H1 (cell line): ENCODE data around the gene HP1BP3. TPM values are rescaled to one million over a fixed set of nuclear protein-coding genes. Genes with fewer than 3 reads are reported as not detected.
"Not testable (repeated sequence)": the region's sequence is repeated elsewhere in the genome, so short reads cannot be mapped to it uniquely, and the experiment has no call there.

Experiments
- CTCF ChIA-PET: fragments of 300-600 bp; sonication (Branson Sonifier 250); formaldehyde crosslinking; loops from one replicate; lab custom pipeline; 2021; ENCODE audit not compliant: partially characterized antibody; lab: Charles Lee
- POLR2A ChIA-PET: fragments of 300-600 bp; sonication (Branson Sonifier 250); formaldehyde crosslinking; loops from one replicate; lab custom pipeline; 2021; ENCODE audit warnings: inconsistent platforms; ENCODE audit not compliant: partially characterized antibody; lab: Charles Lee
- DNase-seq, 2 experiments: peaks; one replicate each; pipeline versions ENCODE4 v3.0.0 to v3.0.0-alpha.2; 2010 to 2022; ENCODE audit warnings: low spot score in 2 of 2, low read depth in 1 of 2, mixed read lengths in 1 of 2
- FAIRE-seq: peaks from 2 replicates; lab custom pipeline; 2011; peaks lifted over from hg19 to GRCh38; lab: Jason Lieb, UNC
- H2AFZ ChIP-seq: 2 replicates; pipeline ENCODE4 v1.8.1; 2012; ENCODE audit warnings: low read length, inconsistent platforms
- H2AK5ac ChIP-seq: 2 replicates; pipeline ENCODE4 v1.6.1; 2013; ENCODE audit warnings: low read depth, low read length
- H2BK120ac ChIP-seq: replicated peaks from 2 replicates; pipeline ENCODE3; 2013; ENCODE audit warnings: low read depth, low read length, inconsistent platforms
- H2BK12ac ChIP-seq: 2 replicates; pipeline ENCODE4 v1.6.1; 2013; ENCODE audit warnings: low read depth, low read length
- H2BK15ac ChIP-seq: 2 replicates; pipeline ENCODE4 v1.6.1; 2013; ENCODE audit warnings: low read length
- H2BK20ac ChIP-seq: 2 replicates; pipeline ENCODE4 v1.6.1; 2013; ENCODE audit warnings: low read length
- H2BK5ac ChIP-seq: 2 replicates; pipeline ENCODE4 v1.6.1; 2013; ENCODE audit warnings: low read depth, low read length
- H3K14ac ChIP-seq: 2 replicates; pipeline ENCODE4 v1.6.1; 2013; ENCODE audit warnings: inconsistent platforms; ENCODE audit not compliant: insufficient read length
- H3K18ac ChIP-seq: 2 replicates; pipeline ENCODE4 v1.6.1; 2013; ENCODE audit warnings: low read length; ENCODE audit errors: extremely low read depth
- H3K23ac ChIP-seq: 2 replicates; pipeline ENCODE4 v1.6.1; 2013; ENCODE audit warnings: inconsistent platforms; ENCODE audit not compliant: insufficient read length
- H3K23me2 ChIP-seq: 2 replicates; pipeline ENCODE4 v1.6.1; 2013; ENCODE audit warnings: low read depth, low read length
- H3K27ac ChIP-seq: 2 replicates; pipeline ENCODE4 v1.6.1; 2011; ENCODE audit warnings: low read depth, low read length, inconsistent platforms
- H3K27me3 ChIP-seq, 4 experiments: replicated peaks in 1 of 4; 1 replicate in 1 of 4; 2 replicates in 3 of 4; pipeline versions ENCODE4 v1.6.1 to v1.8.1; 2011 to 2013; ENCODE audit warnings: low read length in 3 of 4, mild to moderate bottlenecking in 3 of 4, inconsistent platforms in 2 of 4, mixed read lengths in 2 of 4, moderate library complexity in 1 of 4; ENCODE audit not compliant: control insufficient read depth in 3 of 4, insufficient read depth in 3 of 4; ENCODE audit errors: extremely low read depth in 1 of 4
- H3K36me3 ChIP-seq, 4 experiments: 2 replicates each; pipeline versions ENCODE4 v1.6.1 to v1.8.1; 2011 to 2013; ENCODE audit warnings: mild to moderate bottlenecking in 4 of 4, low read length in 3 of 4, moderate library complexity in 2 of 4, control low read depth in 1 of 4, inconsistent platforms in 1 of 4; ENCODE audit not compliant: insufficient read depth in 4 of 4, control insufficient read depth in 2 of 4
- H3K4ac ChIP-seq: replicated peaks from 2 replicates; pipeline ENCODE3; 2013; ENCODE audit warnings: low read length, low read depth, mixed read lengths, inconsistent platforms; ENCODE audit not compliant: insufficient read length
- H3K4me1 ChIP-seq, 4 experiments: replicated peaks in 1 of 4; 1 replicate in 1 of 4; 2 replicates in 3 of 4; pipeline versions ENCODE4 v1.6.1 to v1.8.1; 2011 to 2013; ENCODE audit warnings: low read length in 3 of 4, inconsistent platforms in 2 of 4, mixed read lengths in 1 of 4; ENCODE audit not compliant: insufficient read depth in 4 of 4, control insufficient read depth in 3 of 4
- H3K4me2 ChIP-seq, 2 experiments: 2 replicates each; pipeline versions ENCODE4 v1.6.1 to v1.8.1; 2011 to 2013; ENCODE audit warnings: low read depth in 2 of 2, low read length in 2 of 2, control low read depth in 1 of 2, inconsistent platforms in 1 of 2, mild to moderate bottlenecking in 1 of 2; ENCODE audit not compliant: insufficient read depth in 1 of 2
- H3K4me3 ChIP-seq, 4 experiments: fragments of 200-600, 300-600 bp in 1 of 4; sonication (generic), shearing (Covaris generic), sonication (Bioruptor Twin) in 1 of 4; 2 replicates each; pipeline versions ENCODE4 v1.5.1 to v1.8.1; 2011 to 2016; ENCODE audit warnings: low read length in 4 of 4, low read depth in 3 of 4, control low read depth in 2 of 4, inconsistent platforms in 2 of 4, mild to moderate bottlenecking in 2 of 4, mixed read lengths in 1 of 4, moderate library complexity in 1 of 4; ENCODE audit not compliant: insufficient read depth in 2 of 4; ENCODE audit errors: extremely low read depth in 1 of 4
- H3K56ac ChIP-seq: replicated peaks from 2 replicates; pipeline ENCODE3; 2013; ENCODE audit warnings: low read depth, mild to moderate bottlenecking, mixed read lengths, low read length, inconsistent platforms; ENCODE audit not compliant: insufficient read length
- H3K79me1 ChIP-seq: 2 replicates; pipeline ENCODE4 v1.6.1; 2013; ENCODE audit warnings: low read depth, low read length, control low read depth
- H3K79me2 ChIP-seq, 2 experiments: 2 replicates each; pipeline versions ENCODE4 v1.6.1 to v1.8.1; 2012 to 2013; ENCODE audit warnings: low read length in 2 of 2, mild to moderate bottlenecking in 2 of 2, inconsistent platforms in 1 of 2; ENCODE audit not compliant: insufficient read depth in 2 of 2, control insufficient read depth in 1 of 2
- H3K9ac ChIP-seq, 4 experiments: replicated peaks in 1 of 4; 1 replicate in 1 of 4; 2 replicates in 3 of 4; pipeline versions ENCODE4 v1.6.1 to v1.8.1; 2011 to 2013; ENCODE audit warnings: low read depth in 3 of 4, low read length in 3 of 4, control low read depth in 2 of 4, mild to moderate bottlenecking in 2 of 4, moderate library complexity in 2 of 4, inconsistent platforms in 1 of 4; ENCODE audit errors: extremely low read depth in 1 of 4
- H3K9me3 ChIP-seq, 2 experiments: 2 replicates each; pipeline versions ENCODE4 v1.6.1 to v1.8.1; 2012 to 2013; ENCODE audit warnings: mild to moderate bottlenecking in 2 of 2, moderate library complexity in 2 of 2, control low read depth in 1 of 2, inconsistent platforms in 1 of 2, low read depth in 1 of 2, low read length in 1 of 2, mixed read lengths in 1 of 2; ENCODE audit not compliant: insufficient read depth in 2 of 2
- H4K20me1 ChIP-seq, 2 experiments: replicated peaks in 1 of 2; 2 replicates each; pipeline versions ENCODE3 to v1.8.1; 2011 to 2013; ENCODE audit warnings: inconsistent platforms in 2 of 2, low read length in 2 of 2, mild to moderate bottlenecking in 1 of 2; ENCODE audit not compliant: insufficient read depth in 2 of 2, control insufficient read depth in 1 of 2
- H4K5ac ChIP-seq: 2 replicates; pipeline ENCODE4 v1.6.1; 2013; ENCODE audit warnings: low read length, low read depth, mixed read lengths, inconsistent platforms; ENCODE audit not compliant: insufficient read length
- H4K8ac ChIP-seq: 2 replicates; pipeline ENCODE4 v1.8.0; 2013; ENCODE audit warnings: mild to moderate bottlenecking, moderate library complexity, low read length, inconsistent platforms; ENCODE audit not compliant: insufficient read depth; ENCODE audit errors: extremely low read depth
- H4K91ac ChIP-seq: replicated peaks from 2 replicates; pipeline ENCODE3; 2013; ENCODE audit warnings: low read length, mixed read lengths, inconsistent platforms; ENCODE audit not compliant: insufficient read length
- WGBS, 2 experiments: shearing (Covaris generic) in 1 of 2; methylation state at CpG; one replicate each; pipeline versions ENCODE4 v1.1.6 to v1.1.7; 2013 to 2015; ENCODE audit warnings: low lambda C conversion rate in 2 of 2, mixed read lengths in 2 of 2, inconsistent platforms in 1 of 2, low coverage in 1 of 2, missing lambda C conversion rate in 1 of 2; ENCODE audit not compliant: insufficient replicate concordance in 2 of 2, insufficient coverage in 1 of 2, insufficient read length in 1 of 2; ENCODE audit errors: extremely low coverage in 1 of 2, missing lambda C conversion rate in 1 of 2; 5-methylcytosine and 5-hydroxymethylcytosine counted together
- polyA plus RNA-seq, 7 experiments: library from polyadenylated mRNA; depleted of rRNA in 3 of 7; stranded (reverse) in 5 of 7; unstranded in 2 of 7; fragments of >200 nt in 5 of 7; fragments of 200-250 nt in 2 of 7; gene quantifications; 1 replicate in 5 of 7; 2 replicates in 1 of 7; 4 replicates in 1 of 7; pipeline versions ENCODE4 v1.2.1 to v1.2.3, GENCODE V29; 2011 to 2013; ENCODE audit warnings: missing spikeins in 2 of 7, mixed read lengths in 2 of 7
- total RNA-seq: library from RNA; stranded (reverse); fragmentation: NEBNext Ultra II Directional; extraction: Animal tissue kit (Norgen Biotek cat#: 25700); gene quantifications from 2 replicates; pipeline ENCODE4 v1.2.1, GENCODE V29; 2021

HP1BP3 gene
- total and polyA plus RNA-seq, 2 of the 8 experiments (the other 6 are each of a cell fraction or from before 2014, with no cell fraction given) = 47.4 to 125 TPM

- Histone ChIP-seq H2AFZ (0 out of 2 replicates have a peak overlapping the region, but pooled peaks have one; percentile 6), H4K8ac (peak overlapping the region; percentile 68), H3K4me2 (peak overlapping the region; percentile 53 to 72), H3K27me3 (peaks cover 0 to 22% (median 10%) of the 10 kb centered on the region in 4 experiments; a peak in 6 of 7 replicates), H3K4me3 (peak overlapping the region; percentile 28 to 69 (median 56))
- H3K4me1 ChIP-seq, H3K23ac ChIP-seq, H3K9me3 ChIP-seq, H4K5ac ChIP-seq, H2BK15ac ChIP-seq, H3K9ac ChIP-seq, H4K91ac ChIP-seq, H2BK5ac ChIP-seq, H3K79me2 ChIP-seq, H3K27ac ChIP-seq, H3K56ac ChIP-seq, DNase-seq, H4K20me1 ChIP-seq, H2BK120ac ChIP-seq, H3K23me2 ChIP-seq, H3K79me1 ChIP-seq, H3K36me3 ChIP-seq, H2AK5ac ChIP-seq, H3K14ac ChIP-seq, H2BK20ac ChIP-seq, H3K4ac ChIP-seq, FAIRE-seq, H2BK12ac ChIP-seq, H3K18ac ChIP-seq: not testable (repeated sequence)
- CTCF ChIA-PET = interaction anchor here (0.9 to 3.3 kb wide), 5 partner anchors 10 to 193 kb away, joined by 3 to 23 read pairs (median 14); partner anchors contain the start of gene SH2D5
- 76% methylated on average over 15 of the region's 17 CpGs; no CpG with 5 or more reads in 1 of the 2 experiments for WGBS, 2 experiments
- POLR2A ChIA-PET = interaction anchor here (1.5 to 7.8 kb wide), 3 partner anchors 12 to 68 kb away, joined by 3 to 68 read pairs (median 15); partner anchors contain the start of genes HP1BP3 and SH2D5
Observed at GRCh38 chr1:20718343-20718882, 68.7 kb downstream of the HP1BP3 start.
